ENCODE measurements around the gene NUBPL.
"Not testable (repeated sequence)": the region's sequence is repeated elsewhere in the genome, so short reads cannot be mapped to it uniquely, and the experiment has no call there.

Gene NUBPL

GRCh38 chr14:31792726-31793125 lies 231.5 kb downstream of the NUBPL start:
- no peak for TF ChIP-seq CTCF (IDR thresholded peaks at IDR 0.05)
- no peak for TF ChIP-seq ZFX (IDR thresholded peaks at IDR 0.05; ENCODE audit: borderline replicate concordance)

GRCh38 chr14:31797946-31798345 lies 236.7 kb downstream of the NUBPL start:
- H3K27ac ChIP-seq, result not testable (repeated sequence)

More at GRCh38 chr14:31792726-31793125, 231.5 kb downstream of the NUBPL start:
- no peak overlapping the region for H3K27ac ChIP-seq

- TF ChIP-seq ZFX (IDR thresholded peaks at IDR 0.05; ENCODE audit: borderline replicate concordance) (no peak), CTCF (IDR thresholded peaks at IDR 0.05) (no peak)
- H3K27ac ChIP-seq, result no peak overlapping the region
Measured at GRCh38 chr14:31802838-31803237, 241.6 kb downstream of the NUBPL start.

- no peak for TF ChIP-seq ZFX (IDR thresholded peaks at IDR 0.05; ENCODE audit: borderline replicate concordance)
- no peak for TF ChIP-seq CTCF (IDR thresholded peaks at IDR 0.05)
- H3K27ac ChIP-seq, result no peak overlapping the region
Measured at GRCh38 chr14:31806249-31806648, 245.0 kb downstream of the NUBPL start.

GRCh38 chr14:31811693-31812628 lies 250.8 kb downstream of the NUBPL start:
- not testable (repeated sequence) for H3K27ac ChIP-seq

GRCh38 chr14:31813724-31814490 lies 252.7 kb downstream of the NUBPL start:
- not testable (repeated sequence) for H3K27ac ChIP-seq

- TF ChIP-seq ZFX (IDR thresholded peaks at IDR 0.05; ENCODE audit: borderline replicate concordance) (no peak), CTCF (IDR thresholded peaks at IDR 0.05) (no peak)
- H3K27ac ChIP-seq, result no peak overlapping the region
Measured at GRCh38 chr14:31819281-31819680, 258.1 kb downstream of the NUBPL start.

- TF ChIP-seq CTCF (IDR thresholded peaks at IDR 0.05), result no peak
- no peak for TF ChIP-seq ZFX (IDR thresholded peaks at IDR 0.05; ENCODE audit: borderline replicate concordance)
- no peak overlapping the region for H3K27ac ChIP-seq
Measured at GRCh38 chr14:31825459-31825858, 264.3 kb downstream of the NUBPL start.

Data from 22Rv1 (cell line).